SU-DHL-6 (cell line): ENCODE data around the gene KASH5.

Source experiments
- EZH2phosphoT487 ChIP-seq: fragments of 200-600 bp; sonication (generic), shearing (Covaris generic); conservative IDR thresholded peaks from 2 replicates; pipeline ENCODE4 v1.6.1; 2018; ENCODE audit warnings: mild to moderate bottlenecking, antibody characterized with exemption, low read length, moderate library complexity, mixed read lengths
- TF ChIP-seq, protein P1 (sequence below): fragments of 200-600 bp; sonication (generic); IDR thresholded peaks from one replicate; pipeline ENCODE4 v1.5.1; 2017; ENCODE audit warnings: antibody characterized with exemption, mild to moderate bottlenecking, low read length, moderate library complexity; ENCODE audit not compliant: insufficient read depth, poor library complexity, severe bottlenecking

DNA sequence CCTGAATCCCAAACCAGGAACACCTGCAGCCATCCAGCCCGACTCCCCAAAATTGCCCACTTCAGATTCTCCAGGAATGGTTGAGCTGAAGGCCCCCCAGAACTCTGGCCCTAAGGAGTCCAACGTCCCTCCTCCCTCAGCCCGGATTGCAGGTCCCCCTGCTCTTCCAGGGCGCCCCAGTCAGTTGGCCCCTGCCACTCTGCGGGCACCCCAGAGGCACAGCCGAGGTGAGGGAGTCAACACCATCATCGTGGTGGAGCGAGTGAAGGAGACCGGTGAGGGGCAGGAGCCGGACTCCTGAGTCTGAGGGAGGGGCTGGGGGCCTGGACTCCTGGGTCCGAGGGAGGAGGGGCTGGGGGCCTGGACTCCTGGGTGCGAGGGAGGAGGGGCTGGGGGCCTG lies 39.3 kb downstream of the KASH5 start:
- TF ChIP-seq, protein P1, sequence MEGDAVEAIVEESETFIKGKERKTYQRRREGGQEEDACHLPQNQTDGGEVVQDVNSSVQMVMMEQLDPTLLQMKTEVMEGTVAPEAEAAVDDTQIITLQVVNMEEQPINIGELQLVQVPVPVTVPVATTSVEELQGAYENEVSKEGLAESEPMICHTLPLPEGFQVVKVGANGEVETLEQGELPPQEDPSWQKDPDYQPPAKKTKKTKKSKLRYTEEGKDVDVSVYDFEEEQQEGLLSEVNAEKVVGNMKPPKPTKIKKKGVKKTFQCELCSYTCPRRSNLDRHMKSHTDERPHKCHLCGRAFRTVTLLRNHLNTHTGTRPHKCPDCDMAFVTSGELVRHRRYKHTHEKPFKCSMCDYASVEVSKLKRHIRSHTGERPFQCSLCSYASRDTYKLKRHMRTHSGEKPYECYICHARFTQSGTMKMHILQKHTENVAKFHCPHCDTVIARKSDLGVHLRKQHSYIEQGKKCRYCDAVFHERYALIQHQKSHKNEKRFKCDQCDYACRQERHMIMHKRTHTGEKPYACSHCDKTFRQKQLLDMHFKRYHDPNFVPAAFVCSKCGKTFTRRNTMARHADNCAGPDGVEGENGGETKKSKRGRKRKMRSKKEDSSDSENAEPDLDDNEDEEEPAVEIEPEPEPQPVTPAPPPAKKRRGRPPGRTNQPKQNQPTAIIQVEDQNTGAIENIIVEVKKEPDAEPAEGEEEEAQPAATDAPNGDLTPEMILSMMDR, result no peak
- no peak for TF ChIP-seq EZH2phosphoT487
